ENCODE data around the gene DUSP22. TPM values are rescaled to one million over a fixed set of nuclear protein-coding genes. Genes with fewer than 3 reads are reported as not detected.

DUSP22 gene
- total RNA-seq, 4 donors from 2014 or later = 35.4 to 213 (median 49.5) TPM

GRCh38 chr6:250676-251075 is 41.6 kb upstream of the DUSP22 start:
- Histone ChIP-seq H3K9me3 (no peaks in the 10 kb centered on the region), H3K27ac (no peak overlapping the region), H3K4me3 (no peak overlapping the region), H3K4me1 (peaks cover 0 to 4% (median 0%) of the 10 kb centered on the region in 4 donors), H3K27me3 (no peaks in the 10 kb centered on the region), H3K36me3 (no peaks in the 10 kb centered on the region)
- TF ChIP-seq EP300 (IDR thresholded peaks at IDR 0.05; ENCODE audit: low read depth) (no peak), POLR2A (IDR thresholded peaks at IDR 0.05) (no peak), CTCF (IDR thresholded peaks at IDR 0.05) (no peak), POLR2AphosphoS5 (IDR thresholded peaks at IDR 0.05) (no peak)
- DNase-seq = no peak
- in situ Hi-C loops (cut with MboI; ENCODE audit: low pct_ligation_motif_present in 1 of 4, low pct_unique_long_range_greater_than_20kb in 1 of 4, low sequenced_read_pairs in 3 of 4) = no loop called here
- intact Hi-C loops (cut with DNase I; ENCODE audit: low total_unique reads) = no loop called here

- DNase-seq = no peak
- H3K9me3 ChIP-seq = no peaks in the 10 kb centered on the region
- peaks cover 0 to 4% (median 0%) of the 10 kb centered on the region in 4 donors for H3K4me1 ChIP-seq
- H3K27ac ChIP-seq = no peak overlapping the region
- H3K27me3 ChIP-seq = no peaks in the 10 kb centered on the region
- in situ Hi-C loops (cut with MboI; ENCODE audit: low pct_ligation_motif_present in 1 of 4, low pct_unique_long_range_greater_than_20kb in 1 of 4, low sequenced_read_pairs in 3 of 4) = no loop called here
- H3K4me3 ChIP-seq = no peak overlapping the region
- TF ChIP-seq POLR2AphosphoS5 (IDR thresholded peaks at IDR 0.05) (no peak), CTCF (IDR thresholded peaks at IDR 0.05) (no peak), EP300 (IDR thresholded peaks at IDR 0.05; ENCODE audit: low read depth) (no peak), POLR2A (IDR thresholded peaks at IDR 0.05) (no peak)
- 74 to 89% methylated on average over 2 of the region's 2 CpGs for WGBS, 2 donors (ENCODE audit: low coverage in 1 of 2)
- H3K36me3 ChIP-seq = no peaks in the 10 kb centered on the region
- intact Hi-C loops (cut with DNase I; ENCODE audit: low total_unique reads) = no loop called here
Measured at GRCh38 chr6:251920-252319, 40.4 kb upstream of the DUSP22 start.

- Histone ChIP-seq H3K27me3 (no peaks in the 10 kb centered on the region), H3K4me1 (peaks cover 0 to 4% (median 0%) of the 10 kb centered on the region in 4 donors), H3K27ac (no peak overlapping the region), H3K4me3 (no peak overlapping the region), H3K36me3 (no peaks in the 10 kb centered on the region), H3K9me3 (no peaks in the 10 kb centered on the region)
- no peak for TF ChIP-seq POLR2AphosphoS5 (IDR thresholded peaks at IDR 0.05)
- no peak for TF ChIP-seq CTCF (IDR thresholded peaks at IDR 0.05)
- TF ChIP-seq EP300 (IDR thresholded peaks at IDR 0.05; ENCODE audit: low read depth) = no peak
- no peak for TF ChIP-seq POLR2A (IDR thresholded peaks at IDR 0.05)
- WGBS, 2 donors (ENCODE audit: low coverage in 1 of 2) = 52 to 55% methylated on average over 7 to 8 of the region's 8 CpGs
- intact Hi-C loops (cut with DNase I; ENCODE audit: low total_unique reads) (no loop called here), in situ Hi-C loops (cut with MboI; ENCODE audit: low pct_ligation_motif_present in 1 of 4, low pct_unique_long_range_greater_than_20kb in 1 of 4, low sequenced_read_pairs in 3 of 4) (no loop called here)
- no peak for DNase-seq
Measured at GRCh38 chr6:252775-253535, 39.3 kb upstream of the DUSP22 start.

- WGBS, 2 donors (ENCODE audit: low coverage in 1 of 2) = 89 to 90% methylated on average over 3 to 8 of the region's 8 CpGs
- Histone ChIP-seq H3K36me3 (no peaks in the 10 kb centered on the region), H3K4me1 (peaks cover 0 to 4% (median 0%) of the 10 kb centered on the region in 4 donors), H3K4me3 (no peak overlapping the region), H3K9me3 (no peaks in the 10 kb centered on the region), H3K27ac (no peak overlapping the region), H3K27me3 (no peaks in the 10 kb centered on the region)
- in situ Hi-C loops (cut with MboI; ENCODE audit: low pct_ligation_motif_present in 1 of 4, low pct_unique_long_range_greater_than_20kb in 1 of 4, low sequenced_read_pairs in 3 of 4) = no loop called here
- TF ChIP-seq EP300 (IDR thresholded peaks at IDR 0.05; ENCODE audit: low read depth) = no peak
- no peak for TF ChIP-seq POLR2A (IDR thresholded peaks at IDR 0.05)
- no peak for TF ChIP-seq CTCF (IDR thresholded peaks at IDR 0.05)
- TF ChIP-seq POLR2AphosphoS5 (IDR thresholded peaks at IDR 0.05) = no peak
- intact Hi-C loops (cut with DNase I; ENCODE audit: low total_unique reads) = no loop called here
- DNase-seq = no peak
Measured at GRCh38 chr6:254016-254415, 38.3 kb upstream of the DUSP22 start.
